HG02840 (cell line): ENCODE measurements around the gene TMCO2.
"Not testable (repeated sequence)": the region's sequence is repeated elsewhere in the genome, so short reads cannot be mapped to it uniquely, and the experiment has no call there.

ENCODE experiments used
- ATAC-seq: cut with Tn5 transposase; IDR thresholded peaks from one replicate; pipeline ENCODE4 v1.9.1; 2021; ENCODE audit warnings: mild to moderate bottlenecking, moderate library complexity, moderate number of reproducible peaks; ENCODE audit not compliant: unreplicated experiment, low FRiP score

Gene TMCO2

GRCh38 chr1:40247655-40248054 is at the start of gene TMCO2:
Gene TMCO2, plus strand, starts transcription at chr1:40247937. Its CDS starts 57 bp downstream, at chr1:40247994.
- no peak for ATAC-seq

GRCh38 chr1:40199126-40199525 is 48.6 kb upstream of the TMCO2 start:
- ATAC-seq, result no peak

GRCh38 chr1:40204856-40205255 is 42.9 kb upstream of the TMCO2 start:
- no peak for ATAC-seq

- no peak for ATAC-seq
Observed at GRCh38 chr1:40210511-40211204, 37.1 kb upstream of the TMCO2 start.

- no peak for ATAC-seq
Observed at GRCh38 chr1:40218333-40218732, 29.4 kb upstream of the TMCO2 start.

- not testable (repeated sequence) for ATAC-seq
Observed at GRCh38 chr1:40221471-40221905, 26.2 kb upstream of the TMCO2 start.

GRCh38 chr1:40221977-40222772 is 25.6 kb upstream of the TMCO2 start:
- no peak for ATAC-seq

- no peak for ATAC-seq
Observed at GRCh38 chr1:40224040-40224439, 23.7 kb upstream of the TMCO2 start.

GRCh38 chr1:40226192-40226591 is 21.5 kb upstream of the TMCO2 start:
- ATAC-seq, result no peak

- ATAC-seq, result peak; percentile 85
Observed at GRCh38 chr1:40232444-40232843, 15.3 kb upstream of the TMCO2 start.

GRCh38 chr1:40239626-40240025 is 8.1 kb upstream of the TMCO2 start:
- no peak for ATAC-seq

- no peak for ATAC-seq
Observed at GRCh38 chr1:40240390-40240789, 7.3 kb upstream of the TMCO2 start.

- ATAC-seq, result no peak
Observed at GRCh38 chr1:40241362-40241761, 6.4 kb upstream of the TMCO2 start.

- no peak for ATAC-seq
Observed at GRCh38 chr1:40243351-40243750, 4.4 kb upstream of the TMCO2 start.

- ATAC-seq, result no peak
Observed at GRCh38 chr1:40244138-40244744, 3.5 kb upstream of the TMCO2 start.

- ATAC-seq, result no peak
Observed at GRCh38 chr1:40245686-40246085, 2.1 kb upstream of the TMCO2 start.

- no peak for ATAC-seq
Observed at GRCh38 chr1:40248412-40248811, 675 bp downstream of the TMCO2 start.

- no peak for ATAC-seq
Observed at GRCh38 chr1:40251456-40251855, 3.7 kb downstream of the TMCO2 start.

GRCh38 chr1:40252601-40253000 is 4.9 kb downstream of the TMCO2 start:
- ATAC-seq, result no peak

GRCh38 chr1:40255231-40255630 is 7.5 kb downstream of the TMCO2 start:
- no peak for ATAC-seq

- ATAC-seq, result no peak
Observed at GRCh38 chr1:40256401-40257084, 8.8 kb downstream of the TMCO2 start.
